HG02884 (cell line): ENCODE results near the gene GYS2.
"Not testable (repeated sequence)": the region's sequence is repeated elsewhere in the genome, so short reads cannot be mapped to it uniquely, and the experiment has no call there.

Experiments used
- ATAC-seq: cut with Tn5 transposase; IDR thresholded peaks from one replicate; pipeline ENCODE4 v1.9.1; 2021; ENCODE audit warnings: mild to moderate bottlenecking, moderate library complexity; ENCODE audit not compliant: unreplicated experiment

The GYS2 gene

DNA sequence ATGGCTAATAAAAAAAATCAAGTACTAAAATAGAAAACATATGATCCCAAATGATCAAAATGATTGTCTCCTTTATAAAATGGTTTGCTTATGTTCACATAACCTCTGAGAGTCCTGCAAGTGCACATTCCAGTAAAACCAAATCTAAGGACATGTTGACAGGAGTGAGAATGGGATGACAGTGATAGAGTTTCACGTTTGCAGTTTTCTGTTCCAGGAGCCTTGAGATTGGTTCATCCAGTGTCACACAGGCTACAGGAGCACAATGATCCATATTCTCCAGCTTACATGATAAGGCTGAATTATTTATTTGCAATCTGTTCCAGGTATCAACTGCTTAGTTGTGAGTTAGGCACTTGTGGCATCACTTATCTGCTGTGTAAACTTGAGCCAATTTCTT is 1.5 kb upstream of the GYS2 start:
- ATAC-seq: no peak

DNA sequence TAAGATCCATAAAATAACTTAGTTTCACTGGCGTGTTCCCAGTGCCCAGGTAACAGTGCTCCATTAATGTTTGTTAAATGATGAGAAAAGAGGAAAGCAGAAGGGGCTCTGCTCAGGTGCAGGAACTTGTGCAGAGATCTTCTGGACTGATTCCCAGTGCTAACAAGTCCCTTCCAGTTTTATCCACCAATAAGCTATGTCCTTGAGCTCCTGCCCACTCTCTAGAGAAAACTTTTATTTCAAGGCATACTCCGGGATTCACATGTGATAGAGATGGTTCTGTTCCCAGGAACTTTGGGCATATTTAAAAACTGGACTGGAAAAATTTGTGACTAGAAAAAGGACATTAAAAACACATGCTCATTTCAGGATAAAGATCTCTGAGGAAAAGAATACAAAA is 1.9 kb downstream of the GYS2 start:
- no peak for ATAC-seq

DNA sequence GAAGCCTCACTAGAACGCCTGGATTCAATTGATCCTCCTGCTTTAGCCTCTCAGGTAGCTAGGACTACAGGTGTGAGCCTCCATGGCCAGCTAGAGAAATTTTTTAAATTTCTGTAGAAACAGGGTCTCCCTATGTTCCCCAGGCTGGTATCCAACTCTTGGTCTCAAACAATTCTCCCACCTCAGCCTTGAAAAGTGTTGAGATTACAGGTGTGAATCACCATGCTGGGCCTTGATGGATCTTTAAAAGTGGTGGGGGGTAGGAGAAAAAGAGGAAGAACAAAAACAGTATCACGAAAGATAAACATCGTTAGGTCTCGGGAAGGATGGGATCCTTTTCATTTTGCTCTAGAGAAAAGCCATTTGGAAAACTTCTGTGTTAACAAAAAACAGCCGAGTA is 4.5 kb downstream of the GYS2 start:
- ATAC-seq: no peak

DNA sequence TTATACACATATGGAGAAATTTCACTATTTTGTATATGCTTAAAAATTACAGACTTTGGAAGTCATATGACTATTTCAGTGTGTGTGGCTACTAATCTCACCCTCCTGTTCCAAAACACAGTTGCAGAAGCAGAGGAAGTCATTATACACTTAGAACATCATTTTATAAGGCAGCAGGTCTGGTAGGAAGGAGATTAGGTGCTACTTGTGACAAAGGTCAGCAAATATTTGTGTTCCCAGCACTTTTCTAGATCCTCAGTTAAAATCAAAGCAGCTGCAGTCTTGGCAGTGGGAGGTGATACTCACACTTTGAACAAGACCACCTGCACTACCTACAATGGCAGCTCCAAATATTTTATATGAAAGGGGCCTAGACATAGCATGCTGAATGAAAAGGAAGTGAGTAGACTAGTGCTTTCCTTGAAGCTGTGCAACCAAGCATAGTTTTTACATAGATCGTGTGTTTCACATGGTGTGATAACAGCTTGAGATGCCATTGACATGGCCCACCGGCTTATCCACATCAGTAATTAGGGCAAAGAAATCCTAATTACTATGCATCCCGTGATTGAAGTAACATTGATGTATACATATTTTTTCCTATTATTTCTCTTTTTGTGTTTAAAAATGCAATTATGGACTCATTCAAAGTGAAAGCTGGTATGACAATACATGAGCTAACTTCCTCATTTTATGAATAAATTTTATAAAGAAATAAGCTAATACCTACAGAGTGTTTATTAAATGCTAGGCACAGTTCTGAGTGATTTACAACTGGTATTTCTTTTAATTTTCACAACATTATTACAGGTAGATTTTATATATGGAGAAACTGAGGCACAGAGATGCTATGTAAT is 5.3 kb downstream of the GYS2 start:
- ATAC-seq: peak; percentile 80

DNA sequence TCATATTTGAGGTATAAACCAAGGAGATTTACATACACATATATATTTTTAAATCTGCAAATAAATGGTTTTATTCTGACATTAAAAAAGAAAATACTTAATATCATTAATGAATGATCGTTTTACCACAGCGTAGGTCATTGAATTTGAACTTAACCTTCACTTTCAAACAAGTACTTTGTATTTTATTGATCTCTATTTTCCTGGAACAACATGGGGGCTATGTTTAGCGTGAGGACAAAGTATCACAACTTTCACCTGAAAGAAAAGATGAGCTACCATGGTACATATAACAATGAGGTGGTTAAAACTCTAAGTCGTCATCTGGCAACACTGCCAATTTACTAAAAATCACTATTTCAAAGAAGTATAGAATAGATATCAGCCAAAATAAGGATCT is 6.0 kb downstream of the GYS2 start:
- no peak for ATAC-seq

DNA sequence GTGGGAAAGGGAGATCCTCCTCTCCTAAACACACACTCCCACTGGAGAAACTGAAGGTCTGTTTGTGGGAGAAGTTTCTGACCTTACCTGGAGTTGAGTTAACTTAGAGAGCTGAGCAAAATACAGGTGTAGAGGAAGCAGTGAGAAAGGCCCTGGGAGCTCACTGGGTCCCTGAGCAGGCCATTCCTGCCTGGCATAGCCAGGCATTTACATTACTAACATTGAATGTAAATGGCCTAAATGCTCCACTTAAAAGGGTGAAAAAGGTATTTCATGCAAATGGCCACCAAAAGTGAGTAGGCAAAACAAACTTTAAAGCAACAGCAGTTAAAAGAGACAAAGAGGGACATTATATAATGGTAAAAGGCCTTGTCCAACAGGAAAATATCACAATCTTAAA is 9.3 kb downstream of the GYS2 start:
- not testable (repeated sequence) for ATAC-seq

DNA sequence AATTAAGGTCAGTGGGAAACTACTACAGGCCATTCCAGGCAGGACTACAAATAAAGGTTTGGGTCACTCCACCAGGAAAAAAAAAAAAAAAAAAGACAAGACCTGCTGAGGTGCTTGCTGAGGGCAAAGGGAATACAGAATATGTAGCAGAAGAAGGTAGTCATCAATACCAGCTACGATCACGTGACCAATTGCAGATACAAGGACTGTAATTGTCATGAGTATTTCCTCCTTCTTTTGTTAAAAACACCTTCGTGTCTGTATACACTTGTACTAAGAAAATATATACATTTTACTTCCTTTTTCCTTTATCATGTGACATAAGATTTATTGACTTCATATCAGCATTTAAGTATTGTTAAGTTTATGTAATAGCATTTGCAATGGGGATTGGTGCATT is 19.2 kb downstream of the GYS2 start:
- ATAC-seq: no peak

DNA sequence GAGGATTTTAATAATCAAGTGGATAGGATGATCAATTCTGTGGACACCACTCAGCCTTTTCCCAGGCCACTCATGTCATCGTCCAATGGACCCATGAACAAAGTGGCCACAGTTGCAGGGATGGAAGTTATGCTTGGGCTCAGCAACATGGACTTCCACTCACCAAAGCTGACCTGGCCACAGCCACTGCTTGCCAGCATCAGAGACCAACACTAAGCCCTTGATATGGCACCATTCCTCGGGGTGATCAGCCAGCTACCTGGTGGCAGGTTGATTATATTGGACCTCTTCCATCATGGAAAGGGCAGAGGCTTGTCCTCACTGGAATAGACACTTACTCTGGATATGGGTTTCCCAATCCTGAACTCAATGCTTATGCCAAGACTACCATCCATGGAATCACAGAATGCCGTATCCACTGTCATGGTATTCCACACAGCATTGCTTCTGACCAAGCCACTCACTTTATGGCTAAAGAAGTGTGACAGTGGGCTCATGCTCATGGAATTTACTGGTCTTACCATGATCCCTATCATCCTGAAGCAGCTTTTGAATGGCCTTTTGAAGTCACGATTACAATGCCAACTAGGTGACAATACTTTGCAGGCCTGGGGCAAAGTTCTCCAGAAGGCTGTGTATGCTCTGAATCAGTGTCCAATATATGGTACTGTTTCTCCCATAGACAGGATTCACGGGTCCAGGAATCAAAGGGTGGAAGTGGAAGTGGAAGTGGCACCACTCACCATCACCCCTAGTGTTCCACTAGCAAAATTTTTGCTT is 20.1 kb downstream of the GYS2 start:
- ATAC-seq: not testable (repeated sequence)

DNA sequence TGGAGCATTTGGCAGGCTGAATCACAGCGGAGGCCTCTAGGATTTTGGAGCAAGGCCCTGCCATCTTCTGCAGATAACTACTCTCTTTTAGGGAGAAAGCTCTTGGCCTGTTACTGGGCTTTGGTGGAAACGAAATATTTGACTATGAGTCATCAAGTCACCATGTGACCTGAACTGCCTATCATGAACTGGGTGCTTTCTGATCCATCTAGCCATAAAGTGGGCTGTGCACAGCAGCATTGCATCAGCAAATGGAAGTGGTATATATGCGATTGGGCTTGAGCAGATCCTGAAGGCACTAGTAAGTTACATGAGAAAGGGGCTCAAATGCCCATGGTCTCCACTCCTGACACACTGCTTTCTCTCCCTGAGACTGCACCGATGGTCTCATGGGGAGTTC is 21.1 kb downstream of the GYS2 start:
- no peak for ATAC-seq

DNA sequence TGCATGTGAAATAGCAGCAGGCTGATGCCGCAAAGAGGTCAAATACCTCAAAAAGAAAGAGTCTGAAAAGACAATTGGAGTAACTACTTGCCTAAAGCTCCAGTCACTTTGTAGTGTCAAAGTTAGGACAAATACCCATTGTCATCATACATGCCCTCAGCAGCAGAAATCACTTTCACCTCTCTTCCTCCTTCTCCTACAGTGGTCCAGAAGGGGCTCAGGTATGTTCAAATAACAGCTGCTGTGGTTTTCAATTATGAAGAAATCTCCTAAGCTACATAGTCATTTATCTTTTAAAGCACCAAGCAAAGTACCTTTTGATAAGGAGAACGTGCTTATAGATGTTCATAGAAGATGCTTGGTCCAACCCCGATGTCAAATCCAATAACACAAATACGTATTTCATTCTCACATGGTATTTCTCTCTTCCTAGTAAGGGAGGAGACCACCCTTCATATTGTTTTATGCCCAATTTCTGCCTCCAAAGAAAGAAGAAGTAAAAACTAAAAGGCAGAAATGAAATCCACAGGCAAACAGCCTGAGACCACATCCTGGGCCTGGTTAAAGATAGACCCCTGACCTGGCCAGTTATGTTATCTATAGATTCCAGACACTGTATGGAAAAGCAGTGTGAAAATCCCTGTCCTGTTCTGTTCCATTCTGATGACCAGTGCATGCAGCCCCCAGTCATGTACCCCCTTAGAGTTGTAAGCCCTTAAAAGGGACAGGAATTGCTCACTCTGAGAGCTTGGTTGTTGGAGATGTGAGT is 23.7 kb downstream of the GYS2 start:
- no peak for ATAC-seq

DNA sequence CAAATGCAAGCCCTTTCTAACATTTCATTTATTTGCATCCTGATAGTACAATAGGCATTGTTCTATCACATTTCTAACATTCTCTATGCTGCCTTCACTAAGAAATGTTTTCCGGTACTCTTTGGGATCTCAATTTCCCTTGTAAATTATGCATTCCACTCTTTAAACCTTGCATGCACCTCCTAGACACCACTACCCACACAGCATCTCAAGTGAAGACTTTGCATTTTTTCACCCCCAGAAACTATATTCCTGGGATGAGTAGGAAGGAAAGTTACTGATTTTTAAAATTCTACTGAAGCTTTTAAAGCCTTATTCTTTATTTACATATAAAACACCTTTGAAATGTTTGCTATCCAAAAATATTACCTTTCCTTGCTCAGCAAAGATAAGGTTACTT is 27.1 kb downstream of the GYS2 start:
- no peak for ATAC-seq

DNA sequence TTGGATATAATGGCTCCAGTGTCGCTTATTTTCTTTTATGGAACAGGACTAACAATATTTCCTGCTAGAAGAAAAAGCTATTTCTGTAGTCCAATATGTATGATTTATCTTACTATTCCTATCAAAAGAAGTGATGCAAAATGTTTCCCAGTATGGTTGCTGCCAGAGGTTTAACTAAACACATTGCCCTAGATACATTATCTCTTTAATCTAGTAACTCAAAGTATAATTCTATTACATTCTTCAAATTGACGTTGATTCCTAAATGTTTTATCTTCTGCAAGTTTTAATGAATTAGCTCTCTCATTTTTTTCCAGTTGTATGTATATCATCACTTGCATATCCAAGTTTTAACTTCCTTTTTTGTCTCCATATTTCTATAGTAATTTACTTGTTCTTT is 28.2 kb downstream of the GYS2 start:
- ATAC-seq: no peak

DNA sequence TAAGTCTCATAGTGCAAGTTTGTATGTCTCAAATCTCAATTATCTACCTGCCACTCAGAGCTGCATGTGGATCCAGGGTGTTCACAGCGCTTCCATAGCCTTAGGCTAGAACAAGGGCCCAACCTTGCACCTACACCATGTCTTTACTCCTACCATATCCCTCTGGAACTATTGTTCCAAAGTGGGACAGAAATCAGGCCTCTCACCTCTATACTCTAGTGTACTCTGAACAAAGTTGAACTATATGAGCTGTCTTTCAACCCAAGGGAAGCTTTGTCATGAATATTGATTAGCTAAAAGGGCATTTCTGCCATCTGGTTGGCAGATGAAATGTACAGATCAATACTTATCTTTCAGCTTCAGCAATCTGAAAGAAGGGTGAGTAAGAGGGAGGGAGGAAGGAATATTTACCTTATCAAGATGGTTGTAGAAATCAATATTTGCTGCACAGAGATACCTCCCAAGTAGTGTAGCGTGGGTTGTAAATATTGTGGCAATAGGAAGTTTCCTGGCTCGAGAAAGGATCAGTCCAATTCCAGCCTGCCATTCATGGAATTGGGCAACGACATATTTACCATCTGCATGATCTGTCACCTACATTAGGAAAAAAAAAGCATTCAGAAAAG is 30.8 kb downstream of the GYS2 start:
- ATAC-seq: no peak

DNA sequence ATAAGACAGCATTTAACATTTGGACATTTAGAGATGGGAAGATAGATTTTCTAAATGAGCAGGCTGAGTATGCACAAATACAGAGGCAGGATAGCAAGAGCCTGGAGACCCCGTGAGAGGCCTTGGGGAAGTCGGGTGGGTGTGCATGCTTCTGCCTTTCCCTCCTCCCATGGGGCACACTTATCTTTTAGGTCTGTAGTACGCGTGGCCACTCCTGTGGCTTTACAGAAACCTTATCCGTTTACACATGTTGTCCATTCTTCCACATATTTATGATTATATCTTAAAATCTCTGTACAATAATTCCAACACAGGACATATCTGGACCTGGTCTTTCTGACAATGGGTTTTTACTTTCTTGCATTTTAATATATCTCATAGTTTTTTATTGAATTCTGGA is 33.6 kb downstream of the GYS2 start:
- no peak for ATAC-seq

DNA sequence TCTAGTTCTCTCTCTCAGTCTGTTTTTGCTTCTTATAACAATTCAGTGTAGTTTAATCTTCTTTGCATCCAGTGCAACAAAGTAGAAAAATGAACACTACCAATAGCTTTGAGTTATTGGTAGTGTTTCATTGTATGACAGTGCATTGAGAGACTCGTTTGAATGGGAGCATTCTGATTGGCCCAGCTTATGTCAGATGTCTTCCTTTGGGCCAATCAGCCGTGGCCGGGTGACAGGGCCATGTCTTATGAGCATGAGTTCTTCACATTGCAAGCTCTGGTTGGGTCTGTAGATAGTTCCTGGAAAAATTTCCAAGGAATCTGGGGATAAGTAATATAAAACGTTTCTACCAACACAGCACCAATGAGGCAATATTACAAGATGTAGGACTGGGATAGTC is 36.5 kb downstream of the GYS2 start:
- no peak for ATAC-seq

DNA sequence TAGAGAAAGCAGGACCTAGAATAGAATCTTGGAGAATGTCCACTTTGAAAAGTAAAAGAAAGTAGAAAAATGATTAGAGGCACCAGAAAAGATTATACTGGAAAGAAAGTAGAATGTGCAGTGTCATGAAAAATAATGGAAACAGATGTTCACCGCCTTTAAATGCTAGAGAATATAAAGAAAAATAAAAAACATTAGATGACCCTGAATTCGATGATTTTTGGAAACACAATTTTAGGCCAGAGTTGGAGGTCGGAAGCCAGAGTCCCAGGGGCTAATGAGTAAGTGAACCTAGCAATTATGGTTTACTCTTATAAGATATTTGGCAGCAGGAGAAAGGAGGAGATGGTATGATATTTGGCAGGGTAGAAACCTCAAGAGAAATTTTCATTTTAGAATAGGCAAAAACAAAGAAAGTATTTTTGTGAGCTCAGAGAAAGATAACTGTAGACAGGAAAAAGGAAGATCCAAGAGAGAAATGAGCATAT is 37.7 kb downstream of the GYS2 start:
- no peak for ATAC-seq

DNA sequence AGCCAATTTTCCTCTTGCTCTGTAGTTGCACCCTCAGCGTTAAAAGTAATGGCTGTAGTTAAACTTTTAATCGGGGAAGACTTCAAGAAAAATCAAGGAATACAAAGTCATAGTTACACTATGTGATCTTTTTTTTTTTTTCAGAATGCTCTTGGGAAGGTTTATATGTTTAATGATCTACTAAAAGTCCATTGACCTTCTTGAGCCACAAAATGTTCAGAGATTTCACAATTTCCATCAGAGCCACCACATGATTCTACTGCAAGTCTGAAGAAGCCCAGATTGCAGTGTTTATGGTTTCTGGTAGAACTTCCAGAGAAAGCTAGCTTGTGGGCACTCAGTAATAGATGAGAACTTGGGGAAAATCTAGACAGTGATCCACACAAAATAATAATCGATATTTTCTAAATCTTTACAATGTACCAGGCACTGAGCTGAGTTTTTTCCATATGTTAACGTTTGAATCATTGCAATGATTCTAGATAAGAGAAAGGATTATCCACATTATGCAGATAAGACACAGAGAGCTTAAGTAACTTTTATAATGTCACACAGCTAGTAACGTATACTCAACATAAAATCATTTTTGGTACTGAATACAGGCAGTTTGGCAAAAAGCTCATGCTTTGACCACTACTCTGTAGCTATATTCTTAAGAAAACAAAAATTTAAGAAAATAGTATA is 38.3 kb downstream of the GYS2 start:
- ATAC-seq: no peak

DNA sequence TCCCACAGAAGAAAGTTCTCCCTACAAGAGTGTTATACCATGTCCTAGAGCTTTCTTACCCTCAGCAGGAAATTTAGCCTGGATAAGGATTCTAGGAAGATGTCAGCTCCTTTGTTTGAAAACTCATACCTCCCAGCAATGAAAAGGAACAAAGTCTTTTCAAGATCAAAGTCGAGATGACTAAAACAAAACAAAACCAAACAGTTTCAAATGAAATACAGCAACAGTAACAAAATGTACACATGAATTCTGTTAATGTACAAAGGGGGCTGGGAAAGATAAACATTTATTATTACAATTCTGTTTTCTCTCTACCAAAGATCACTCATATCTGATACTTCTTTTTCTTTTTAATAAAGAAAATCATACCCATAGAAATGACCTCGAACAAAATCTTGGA is 41.8 kb downstream of the GYS2 start:
- no peak for ATAC-seq

DNA sequence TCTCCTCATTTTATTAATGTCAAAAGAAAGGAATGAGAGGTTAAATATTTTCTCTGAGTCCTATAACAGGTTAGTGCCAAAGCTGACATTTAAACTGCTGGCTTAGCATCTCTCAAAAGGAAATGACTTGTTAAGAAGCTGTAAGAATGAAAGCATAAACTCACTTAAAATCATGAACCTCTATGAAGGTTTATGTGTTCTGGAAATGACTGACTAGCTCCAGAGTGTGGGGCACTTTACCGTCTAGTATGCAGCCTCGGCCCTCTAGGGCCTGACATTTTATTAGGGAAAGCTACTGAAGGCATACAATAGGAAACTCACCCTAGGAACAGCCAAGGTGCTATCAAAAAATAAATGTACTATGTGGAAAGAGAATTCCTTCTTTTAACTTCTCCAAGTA is 43.5 kb downstream of the GYS2 start:
- ATAC-seq: no peak

DNA sequence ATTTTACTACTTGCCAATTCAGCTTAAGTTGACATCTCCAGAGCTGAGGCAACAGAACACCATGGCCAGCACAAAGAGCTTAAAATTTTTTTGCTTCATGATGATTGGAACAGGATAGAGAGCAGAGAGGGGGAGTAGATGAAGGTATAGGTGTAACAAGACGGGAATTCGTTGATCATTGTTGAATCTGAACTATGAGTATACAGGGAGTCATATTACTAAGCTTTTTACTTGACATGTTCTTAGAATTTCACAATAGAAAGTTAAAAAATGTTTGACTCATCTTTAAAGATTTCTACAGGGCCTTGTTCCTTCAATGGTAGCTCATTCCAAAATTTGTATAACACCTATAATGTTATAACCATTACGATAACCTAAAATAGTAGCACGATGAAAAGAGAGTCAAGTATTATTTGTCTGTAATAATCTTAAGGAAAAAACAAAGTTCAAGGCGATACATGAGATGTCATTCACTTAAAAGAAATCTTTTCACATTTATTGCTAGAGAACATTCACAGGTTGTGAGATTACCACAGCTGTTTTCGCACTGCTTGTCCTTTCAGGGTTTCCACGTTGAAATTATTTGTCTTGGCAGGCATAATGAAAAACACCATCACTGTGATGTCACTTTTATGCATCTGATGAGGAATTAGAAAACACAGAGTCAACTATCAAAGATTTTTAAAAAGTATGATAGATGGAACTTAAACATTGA is 44.6 kb downstream of the GYS2 start:
- no peak for ATAC-seq
